GM12801 (cell line): ENCODE data around the gene ZER1.

ENCODE experiments used
- CTCF ChIP-seq: IDR thresholded peaks from one replicate; pipeline ENCODE4 v1.5.1; 2011; ENCODE audit warnings: control low read depth; ENCODE audit not compliant: insufficient read length; ENCODE audit errors: extremely low read depth

ZER1 gene

GRCh38 chr9:128809831-128810230 is 38.1 kb upstream of the ZER1 start:
- TF ChIP-seq CTCF = no peak

- TF ChIP-seq CTCF = no peak
These were observed 37.4 kb upstream of the ZER1 start for GRCh38 chr9:128809036-128809599.

- TF ChIP-seq CTCF = no peak
These were observed 36.8 kb upstream of the ZER1 start for GRCh38 chr9:128808543-128808942.

- TF ChIP-seq CTCF = no peak
These were observed 36.1 kb upstream of the ZER1 start for GRCh38 chr9:128807827-128808226.

GRCh38 chr9:128805661-128806060 is 33.9 kb upstream of the ZER1 start:
- no peak for TF ChIP-seq CTCF

GRCh38 chr9:128802482-128802881 is 30.8 kb upstream of the ZER1 start:
- no peak for TF ChIP-seq CTCF

- TF ChIP-seq CTCF = no peak
These were observed 28.3 kb upstream of the ZER1 start for GRCh38 chr9:128800061-128800460.

GRCh38 chr9:128798896-128799295 is 27.2 kb upstream of the ZER1 start:
- no peak for TF ChIP-seq CTCF
